OCI-LY1 (cell line): ENCODE data around the gene PLEKHH1.

Source experiments
- H2AFZ ChIP-seq: fragments of 200-600 bp; sonication (generic), shearing (Covaris generic); 2 replicates; pipeline ENCODE4 v1.6.0; 2014; ENCODE audit warnings: antibody characterized with exemption, mild to moderate bottlenecking, low read length
- H3F3A ChIP-seq: fragments of 200-600 bp; sonication (generic), shearing (Covaris generic); 2 replicates; pipeline ENCODE4 v1.6.0; 2014; ENCODE audit warnings: mild to moderate bottlenecking, antibody characterized with exemption, low read length, moderate library complexity; ENCODE audit not compliant: insufficient read depth
- H3K27ac ChIP-seq: fragments of 200-600 bp; sonication (generic); 2 replicates; pipeline ENCODE4 v1.5.1; 2014; ENCODE audit warnings: low read length, mixed run types, mild to moderate bottlenecking, low read depth; ENCODE audit not compliant: poor library complexity, severe bottlenecking
- H3K27me3 ChIP-seq: fragments of 200-600 bp; sonication (generic); 2 replicates; pipeline ENCODE4 v1.6.0; 2014; ENCODE audit warnings: antibody characterized with exemption, mild to moderate bottlenecking, low read length, moderate library complexity; ENCODE audit not compliant: insufficient read depth
- H3K36me3 ChIP-seq: fragments of 200-600 bp; sonication (generic); 2 replicates; pipeline ENCODE4 v1.6.1; 2014; ENCODE audit warnings: mild to moderate bottlenecking, antibody characterized with exemption, low read length, moderate library complexity, mixed read lengths; ENCODE audit not compliant: insufficient read depth
- H3K4me1 ChIP-seq: fragments of 200-600 bp; sonication (generic); 2 replicates; pipeline ENCODE4 v1.5.1; 2014; ENCODE audit warnings: mild to moderate bottlenecking, low read length, moderate library complexity; ENCODE audit not compliant: insufficient read depth, severe bottlenecking
- H3K4me2 ChIP-seq: fragments of 200-600 bp; sonication (generic), shearing (Covaris generic); 2 replicates; pipeline ENCODE4 v1.6.1; 2014; ENCODE audit warnings: low read length
- H3K4me3 ChIP-seq: fragments of 200-600 bp; sonication (generic); 2 replicates; pipeline ENCODE4 v1.5.1; 2014; ENCODE audit warnings: low read length, low read depth, mild to moderate bottlenecking, mixed read lengths; ENCODE audit not compliant: poor library complexity, severe bottlenecking
- H3K79me2 ChIP-seq: fragments of 200-600 bp; shearing (Covaris generic); 2 replicates; pipeline ENCODE4 v1.6.1; 2016; ENCODE audit warnings: mixed run types, low read length, mixed read lengths; ENCODE audit not compliant: insufficient read depth
- H3K9ac ChIP-seq: fragments of 200-600 bp; sonication (generic), shearing (Covaris generic); 2 replicates; pipeline ENCODE4 v1.6.1; 2014; ENCODE audit warnings: mild to moderate bottlenecking, low read length, mixed read lengths
- H3K9me2 ChIP-seq: fragments of 200-600 bp; sonication (generic), shearing (Covaris generic); 2 replicates; pipeline ENCODE4 v1.6.1; 2014; ENCODE audit warnings: low read depth, mild to moderate bottlenecking, low read length, mixed read lengths
- H3K9me3 ChIP-seq: fragments of 200-600 bp; shearing (Covaris generic); 2 replicates; pipeline ENCODE4 v1.6.1; 2014; ENCODE audit warnings: low read length, mixed read lengths
- H4K20me1 ChIP-seq: fragments of 200-600 bp; sonication (generic), shearing (Covaris generic); 2 replicates; pipeline ENCODE4 v1.6.0; 2016; ENCODE audit warnings: mild to moderate bottlenecking, low read length; ENCODE audit not compliant: insufficient read depth
- EZH2 ChIP-seq: fragments of 200-600 bp; sonication (generic), shearing (Covaris generic); IDR thresholded peaks from 2 replicates; pipeline ENCODE4 v1.8.0; 2017; ENCODE audit warnings: borderline replicate concordance, mixed run types, mild to moderate bottlenecking, antibody characterized with exemption, low read length, moderate library complexity, mixed read lengths
- TF ChIP-seq, protein P1 (sequence below): fragments of 200-600 bp; sonication (generic), shearing (Covaris generic); IDR thresholded peaks from 2 replicates; pipeline ENCODE4 v1.5.1; 2017; ENCODE audit warnings: mild to moderate bottlenecking, antibody characterized with exemption, low read length, moderate library complexity, mixed read lengths

PLEKHH1 gene

DNA sequence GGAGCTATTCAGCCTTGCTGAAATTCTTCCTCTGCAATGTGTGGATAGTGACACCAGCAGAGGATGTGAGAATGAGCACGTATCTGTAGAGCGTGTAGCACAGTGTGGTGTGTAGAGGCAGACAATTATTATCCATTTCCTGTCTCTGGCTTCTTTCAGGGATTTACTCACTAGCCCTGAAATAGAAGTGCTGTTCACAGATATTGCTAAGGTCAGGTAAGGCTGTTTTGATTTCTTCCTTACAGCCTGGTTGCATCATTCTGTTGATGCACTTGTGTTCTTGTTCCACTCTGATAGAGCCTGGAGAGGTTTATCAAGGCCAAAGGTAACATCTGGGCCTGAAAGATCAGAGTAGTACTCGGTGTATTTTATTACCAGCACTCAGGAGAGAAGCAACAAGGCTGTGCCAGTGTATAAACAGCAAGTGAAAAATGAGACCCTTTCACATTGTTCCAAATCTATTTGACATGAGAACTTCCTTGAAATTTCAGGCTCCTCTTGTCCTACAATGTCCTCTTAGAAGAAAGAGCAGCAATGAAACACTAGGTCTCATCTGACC is 103.3 kb downstream of the PLEKHH1 start:
- TF ChIP-seq EZH2 = no peak
- TF ChIP-seq, protein P1, sequence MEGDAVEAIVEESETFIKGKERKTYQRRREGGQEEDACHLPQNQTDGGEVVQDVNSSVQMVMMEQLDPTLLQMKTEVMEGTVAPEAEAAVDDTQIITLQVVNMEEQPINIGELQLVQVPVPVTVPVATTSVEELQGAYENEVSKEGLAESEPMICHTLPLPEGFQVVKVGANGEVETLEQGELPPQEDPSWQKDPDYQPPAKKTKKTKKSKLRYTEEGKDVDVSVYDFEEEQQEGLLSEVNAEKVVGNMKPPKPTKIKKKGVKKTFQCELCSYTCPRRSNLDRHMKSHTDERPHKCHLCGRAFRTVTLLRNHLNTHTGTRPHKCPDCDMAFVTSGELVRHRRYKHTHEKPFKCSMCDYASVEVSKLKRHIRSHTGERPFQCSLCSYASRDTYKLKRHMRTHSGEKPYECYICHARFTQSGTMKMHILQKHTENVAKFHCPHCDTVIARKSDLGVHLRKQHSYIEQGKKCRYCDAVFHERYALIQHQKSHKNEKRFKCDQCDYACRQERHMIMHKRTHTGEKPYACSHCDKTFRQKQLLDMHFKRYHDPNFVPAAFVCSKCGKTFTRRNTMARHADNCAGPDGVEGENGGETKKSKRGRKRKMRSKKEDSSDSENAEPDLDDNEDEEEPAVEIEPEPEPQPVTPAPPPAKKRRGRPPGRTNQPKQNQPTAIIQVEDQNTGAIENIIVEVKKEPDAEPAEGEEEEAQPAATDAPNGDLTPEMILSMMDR = no peak
- Histone ChIP-seq H3K27ac (no peak overlapping the region), H3K9ac (no peak overlapping the region)

DNA sequence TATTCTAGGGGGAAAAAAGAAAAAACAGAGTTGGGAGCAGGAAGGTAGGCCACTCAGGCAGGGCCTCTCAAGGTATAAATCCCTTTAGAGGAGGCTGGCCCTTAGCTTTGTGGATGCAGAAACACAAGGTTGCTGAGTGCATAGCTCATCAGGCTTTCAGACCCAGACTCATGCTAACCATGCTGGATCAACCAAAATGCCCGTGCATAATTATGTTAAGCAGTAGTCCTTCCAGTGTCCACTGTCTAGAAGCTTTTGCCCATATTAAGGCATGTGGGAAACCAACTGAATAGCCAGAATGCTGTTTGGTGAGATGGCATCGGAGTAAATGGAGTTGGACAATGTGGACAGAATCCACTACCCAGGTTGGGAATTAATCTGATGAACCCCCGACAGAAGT is 105.6 kb downstream of the PLEKHH1 start:
- no peak overlapping the region for H3K27ac ChIP-seq
- TF ChIP-seq EZH2 = no peak
- no peak overlapping the region for H2AFZ ChIP-seq
- no peaks in the 10 kb centered on the region for H4K20me1 ChIP-seq
- H3K4me2 ChIP-seq = no peak overlapping the region
- H3K4me1 ChIP-seq = peaks cover 5% of the 10 kb centered on the region
- no peak overlapping the region for H3K4me3 ChIP-seq
- H3K36me3 ChIP-seq = no peaks in the 10 kb centered on the region
- no peak overlapping the region for H3K9ac ChIP-seq
- H3K9me2 ChIP-seq = no peaks in the 10 kb centered on the region
- no peaks in the 10 kb centered on the region for H3F3A ChIP-seq
- no peaks in the 10 kb centered on the region for H3K79me2 ChIP-seq
- no peaks in the 10 kb centered on the region for H3K27me3 ChIP-seq
- H3K9me3 ChIP-seq = no peaks in the 10 kb centered on the region

More for the DNA sequence above, 103.3 kb downstream of the PLEKHH1 start:
- H3K4me3 ChIP-seq = no peak overlapping the region
- no peak overlapping the region for H3K4me2 ChIP-seq
- H3K79me2 ChIP-seq = no peaks in the 10 kb centered on the region
- H3K27me3 ChIP-seq = no peaks in the 10 kb centered on the region
- no peak overlapping the region for H2AFZ ChIP-seq
- no peaks in the 10 kb centered on the region for H3K9me3 ChIP-seq
- no peaks in the 10 kb centered on the region for H3K36me3 ChIP-seq
- peaks cover 5% of the 10 kb centered on the region for H3K4me1 ChIP-seq
- no peaks in the 10 kb centered on the region for H3F3A ChIP-seq
- no peaks in the 10 kb centered on the region for H3K9me2 ChIP-seq
- H4K20me1 ChIP-seq = no peaks in the 10 kb centered on the region
